Spinal cord (tissue), 10 donors: ENCODE data around the gene ONECUT3. TPM values are rescaled to one million over a fixed set of nuclear protein-coding genes. Genes with fewer than 3 reads are reported as not detected.
A peak's percentile ranks its signal among the peaks of the same experiment; 100 is the strongest.

Source experiments
- DNase-seq, 6 donors: peaks; one replicate each; pipeline versions ENCODE4 v3.0.0 to v3.0.0-alpha.2; 2013 to 2015; ENCODE audit warnings: low spot score in 6 of 6, low read depth in 4 of 6
- H3K27ac ChIP-seq: one replicate; pipeline ENCODE4 v1.5.1; 2013; ENCODE audit warnings: low read depth, low read length, control low read depth
- H3K27me3 ChIP-seq: one replicate; pipeline ENCODE4 v1.6.1; 2013; ENCODE audit warnings: low read length; ENCODE audit not compliant: control insufficient read depth, insufficient read depth
- H3K36me3 ChIP-seq: one replicate; pipeline ENCODE4 v1.6.1; 2013; ENCODE audit warnings: low read length; ENCODE audit not compliant: control insufficient read depth, insufficient read depth
- H3K4me1 ChIP-seq: one replicate; pipeline ENCODE4 v1.6.1; 2013; ENCODE audit warnings: low read length; ENCODE audit not compliant: control insufficient read depth, insufficient read depth
- H3K4me3 ChIP-seq: one replicate; pipeline ENCODE4 v1.5.1; 2013; ENCODE audit warnings: low read depth, low read length, control low read depth
- H3K9me3 ChIP-seq: one replicate; pipeline ENCODE4 v1.6.1; 2013; ENCODE audit warnings: low read length; ENCODE audit not compliant: control insufficient read depth, insufficient read depth
- WGBS: methylation state at CpG from one replicate; pipeline ENCODE4 v1.1.5; 2013; ENCODE audit warnings: missing lambda C conversion rate; ENCODE audit not compliant: insufficient coverage; 5-methylcytosine and 5-hydroxymethylcytosine counted together
- polyA plus RNA-seq, 2 donors: library from polyadenylated mRNA; unstranded; fragments of 120-200 nt; gene quantifications; one replicate each; pipeline ENCODE4 v1.2.1, GENCODE V29; 2013; ENCODE audit not compliant: insufficient read length in 2 of 2
- total RNA-seq, 2 donors: library from RNA; depleted of rRNA in 1 of 2; stranded (reverse); fragments of 120-200 nt in 1 of 2; fragments of >200 nt in 1 of 2; gene quantifications; one replicate each; pipeline versions ENCODE4 v1.2.3 to v1.2.4, GENCODE V29; 2013 to 2014
- donor health status: healthy.

ONECUT3 gene
- total and polyA plus RNA-seq, 4 donors, result 0.06 to 0.66 (median 0.62) TPM; not detected in 1

GRCh38 chr19:1768248-1768647, 14.9 kb downstream of the ONECUT3 start:
- Histone ChIP-seq H3K27ac (no peak overlapping the region), H3K9me3 (no peaks in the 10 kb centered on the region), H3K36me3 (no peaks in the 10 kb centered on the region), H3K27me3 (peaks cover 83% of the 10 kb centered on the region), H3K4me3 (no peak overlapping the region), H3K4me1 (peaks cover 15% of the 10 kb centered on the region)
- DNase-seq, result no peak
- WGBS, result 19% methylated on average over 13 of the region's 13 CpGs

- no peak for DNase-seq
- H3K9me3 ChIP-seq, result no peaks in the 10 kb centered on the region
- H3K27ac ChIP-seq, result no peak overlapping the region
- no peaks in the 10 kb centered on the region for H3K36me3 ChIP-seq
- H3K4me3 ChIP-seq, result no peak overlapping the region
- peaks cover 15% of the 10 kb centered on the region for H3K4me1 ChIP-seq
- peaks cover 83% of the 10 kb centered on the region for H3K27me3 ChIP-seq
- 79% methylated on average over 5 of the region's 9 CpGs for WGBS
Observed at GRCh38 chr19:1768918-1769644, 15.8 kb downstream of the ONECUT3 start.

- 0% methylated on average over 6 of the region's 12 CpGs for WGBS
- Histone ChIP-seq H3K36me3 (no peaks in the 10 kb centered on the region), H3K4me3 (no peak overlapping the region), H3K4me1 (peaks cover 13% of the 10 kb centered on the region), H3K9me3 (no peaks in the 10 kb centered on the region), H3K27ac (no peak overlapping the region), H3K27me3 (peaks cover 83% of the 10 kb centered on the region)
- peak in 1 of 6 donors; percentile 35 for DNase-seq
Observed at GRCh38 chr19:1769645-1769985, 16.3 kb downstream of the ONECUT3 start.

- peaks cover 83% of the 10 kb centered on the region for H3K27me3 ChIP-seq
- H3K27ac ChIP-seq, result no peak overlapping the region
- H3K36me3 ChIP-seq, result no peaks in the 10 kb centered on the region
- peaks cover 11% of the 10 kb centered on the region for H3K4me1 ChIP-seq
- H3K9me3 ChIP-seq, result no peaks in the 10 kb centered on the region
- no peak overlapping the region for H3K4me3 ChIP-seq
- WGBS, result 100% methylated on average over 1 of the region's 4 CpGs
- no peak for DNase-seq
Observed at GRCh38 chr19:1770866-1771576, 17.7 kb downstream of the ONECUT3 start.

GRCh38 chr19:1773184-1773583, 19.9 kb downstream of the ONECUT3 start:
- WGBS, result 66% methylated on average over 8 of the region's 8 CpGs
- peaks cover 6% of the 10 kb centered on the region for H3K4me1 ChIP-seq
- H3K36me3 ChIP-seq, result no peaks in the 10 kb centered on the region
- no peak for DNase-seq
- no peaks in the 10 kb centered on the region for H3K9me3 ChIP-seq
- H3K27ac ChIP-seq, result no peak overlapping the region
- peaks cover 81% of the 10 kb centered on the region for H3K27me3 ChIP-seq
- no peak overlapping the region for H3K4me3 ChIP-seq

- H3K27me3 ChIP-seq, result peaks cover 81% of the 10 kb centered on the region
- DNase-seq, result no peak
- WGBS, result 6% methylated on average over 52 of the region's 59 CpGs
Observed at GRCh38 chr19:1774989-1775772, 21.9 kb downstream of the ONECUT3 start.

GRCh38 chr19:1775951-1776605, 22.8 kb downstream of the ONECUT3 start:
- H3K27me3 ChIP-seq, result peaks cover 87% of the 10 kb centered on the region
- no peak overlapping the region for H3K4me3 ChIP-seq
- H3K4me1 ChIP-seq, result peaks cover 18% of the 10 kb centered on the region
- no peaks in the 10 kb centered on the region for H3K9me3 ChIP-seq
- H3K27ac ChIP-seq, result no peak overlapping the region
- WGBS, result 2% methylated on average over 45 of the region's 50 CpGs
- no peak for DNase-seq
- H3K36me3 ChIP-seq, result no peaks in the 10 kb centered on the region

More at GRCh38 chr19:1774989-1775772, 21.9 kb downstream of the ONECUT3 start:
- H3K4me3 ChIP-seq, result no peak overlapping the region
- peaks cover 14% of the 10 kb centered on the region for H3K4me1 ChIP-seq
- no peaks in the 10 kb centered on the region for H3K36me3 ChIP-seq
- no peak overlapping the region for H3K27ac ChIP-seq
- no peaks in the 10 kb centered on the region for H3K9me3 ChIP-seq

- H3K4me1 ChIP-seq, result peaks cover 18% of the 10 kb centered on the region
- H3K36me3 ChIP-seq, result no peaks in the 10 kb centered on the region
- no peak overlapping the region for H3K4me3 ChIP-seq
- no peaks in the 10 kb centered on the region for H3K9me3 ChIP-seq
- peaks cover 84% of the 10 kb centered on the region for H3K27me3 ChIP-seq
- 4% methylated on average over 12 of the region's 23 CpGs for WGBS
- DNase-seq, result no peak
- H3K27ac ChIP-seq, result no peak overlapping the region
Observed at GRCh38 chr19:1776606-1777147, 23.4 kb downstream of the ONECUT3 start.

- peaks cover 88% of the 10 kb centered on the region for H3K27me3 ChIP-seq
- no peak overlapping the region for H3K4me3 ChIP-seq
- H3K27ac ChIP-seq, result no peak overlapping the region
- 65% methylated on average over 8 of the region's 10 CpGs for WGBS
- H3K4me1 ChIP-seq, result peaks cover 18% of the 10 kb centered on the region
- peaks cover 3% of the 10 kb centered on the region for H3K9me3 ChIP-seq
- no peaks in the 10 kb centered on the region for H3K36me3 ChIP-seq
- no peak for DNase-seq
Observed at GRCh38 chr19:1777149-1777548, 23.8 kb downstream of the ONECUT3 start.
